Measurements from ENCODE around the gene PTPRM.

The PTPRM gene

GRCh38 chr18:7855671-7856070 is 288.6 kb downstream of the PTPRM start:
- DNase-seq (ENCODE audit: low read depth in 3 of 3) = no peak

DNA sequence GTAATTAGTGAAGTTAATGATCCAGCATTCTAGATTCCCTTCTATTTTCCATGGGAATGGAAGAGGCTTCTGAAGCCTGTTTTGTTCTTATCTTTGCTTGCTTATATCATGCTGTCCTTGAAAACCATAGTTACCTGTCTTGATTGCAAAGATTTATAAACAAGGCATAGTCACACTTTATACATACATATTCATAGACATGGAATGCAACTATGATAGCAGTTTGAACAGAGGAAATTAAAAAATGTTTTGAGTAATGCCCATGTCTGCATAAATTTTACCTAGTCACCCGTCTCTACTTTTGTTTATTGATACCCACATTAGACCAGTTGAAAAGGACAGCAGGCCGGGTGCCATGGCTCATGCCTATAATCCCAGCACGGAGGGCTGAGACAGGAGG is 289.0 kb downstream of the PTPRM start:
- no peak for DNase-seq (ENCODE audit: low read depth in 3 of 3)

DNA sequence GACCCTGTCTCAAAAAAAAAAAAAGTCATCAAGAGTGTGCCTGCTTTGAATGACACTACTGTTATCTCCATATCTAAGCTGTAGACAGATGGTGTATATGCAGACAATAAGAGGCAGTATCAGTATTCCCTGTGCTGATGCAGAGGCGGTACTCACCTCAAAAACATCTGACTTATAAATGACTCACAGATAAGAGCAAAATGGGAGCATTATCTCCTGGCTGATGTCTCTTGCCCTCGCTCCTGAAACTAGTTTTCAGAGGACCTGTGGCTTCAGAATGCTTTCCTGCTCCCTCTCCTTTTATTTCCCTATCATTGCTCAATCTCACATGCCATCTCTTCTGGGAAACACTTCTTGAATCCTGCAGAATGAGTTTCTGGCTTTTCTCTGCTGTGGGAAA is 289.6 kb downstream of the PTPRM start:
- no peak for DNase-seq (ENCODE audit: low read depth in 3 of 3)

DNA sequence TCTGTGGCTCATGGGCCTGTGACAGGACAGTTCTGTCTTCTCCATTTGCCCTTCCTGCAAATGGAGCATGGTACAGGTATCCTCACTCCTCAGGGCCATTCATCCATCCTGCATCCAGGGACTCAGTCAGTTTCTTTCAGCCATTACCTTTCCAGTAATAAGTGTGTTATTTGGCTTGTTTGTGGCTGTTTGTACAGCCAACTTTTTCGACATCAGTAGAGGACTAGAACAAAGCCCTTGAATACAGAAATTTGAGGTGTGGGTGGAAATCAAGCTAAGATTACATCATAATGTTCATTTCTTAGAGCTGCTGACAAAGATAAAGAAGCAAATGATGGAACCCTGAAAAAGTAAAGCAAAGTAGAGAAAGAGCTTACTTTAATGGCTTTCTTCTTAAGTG is 290.4 kb downstream of the PTPRM start:
- DNase-seq (ENCODE audit: low read depth in 3 of 3) = no peak

DNA sequence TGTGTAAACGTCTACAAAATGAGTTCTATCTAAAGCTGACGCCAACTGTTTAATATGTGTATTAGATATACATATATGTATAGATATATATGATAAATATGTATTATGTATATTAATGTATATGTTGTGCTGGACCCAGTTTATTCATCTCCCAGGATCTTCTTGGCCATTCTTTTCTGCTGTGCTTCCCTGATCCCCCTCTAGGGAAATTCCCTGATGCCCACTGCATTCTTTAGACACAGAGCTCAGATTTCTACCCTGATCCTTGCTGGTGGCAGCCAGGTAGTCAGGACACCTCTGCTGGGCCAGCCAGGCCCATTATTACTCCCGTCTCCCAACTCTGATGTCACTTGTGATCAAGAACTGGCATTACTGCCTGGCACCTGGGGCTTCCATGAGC is 292.0 kb downstream of the PTPRM start:
- no peak for DNase-seq (ENCODE audit: low read depth in 3 of 3)

- no peak for DNase-seq (ENCODE audit: low read depth in 3 of 3)
Observed at GRCh38 chr18:7870266-7870665, 303.1 kb downstream of the PTPRM start.

GRCh38 chr18:7870855-7871254 is 303.7 kb downstream of the PTPRM start:
- DNase-seq (ENCODE audit: low read depth in 3 of 3) = no peak

GRCh38 chr18:7871560-7872456 is 304.7 kb downstream of the PTPRM start:
- DNase-seq (ENCODE audit: low read depth in 3 of 3) = no peak

- no peak for DNase-seq (ENCODE audit: low read depth in 3 of 3)
Observed at GRCh38 chr18:7872569-7872968, 305.5 kb downstream of the PTPRM start.

GRCh38 chr18:7873316-7873715 is 306.2 kb downstream of the PTPRM start:
- DNase-seq (ENCODE audit: low read depth in 3 of 3) = no peak

- no peak for DNase-seq (ENCODE audit: low read depth in 3 of 3)
Observed at GRCh38 chr18:7876354-7877104, 309.4 kb downstream of the PTPRM start.

DNA sequence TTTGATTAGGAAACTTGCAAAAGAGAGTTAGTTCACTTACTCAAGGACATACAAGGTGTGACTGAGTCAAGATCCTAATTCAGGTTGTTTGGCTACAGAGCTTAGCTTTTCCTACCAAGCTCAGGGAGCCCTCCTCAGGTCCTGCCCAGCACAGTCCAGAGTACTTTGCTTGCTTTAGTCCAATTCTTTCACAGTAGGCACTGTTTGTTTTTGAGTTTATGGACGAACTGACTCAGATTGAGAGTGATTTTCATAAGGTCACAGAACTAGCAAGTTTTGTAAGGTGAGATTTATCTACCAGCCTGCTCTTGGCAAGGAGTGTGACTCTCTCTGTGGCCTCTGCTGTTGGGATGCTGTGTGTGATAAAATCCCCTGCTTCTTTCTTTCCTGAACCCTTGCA is 310.5 kb downstream of the PTPRM start:
- no peak for DNase-seq (ENCODE audit: low read depth in 3 of 3)

DNA sequence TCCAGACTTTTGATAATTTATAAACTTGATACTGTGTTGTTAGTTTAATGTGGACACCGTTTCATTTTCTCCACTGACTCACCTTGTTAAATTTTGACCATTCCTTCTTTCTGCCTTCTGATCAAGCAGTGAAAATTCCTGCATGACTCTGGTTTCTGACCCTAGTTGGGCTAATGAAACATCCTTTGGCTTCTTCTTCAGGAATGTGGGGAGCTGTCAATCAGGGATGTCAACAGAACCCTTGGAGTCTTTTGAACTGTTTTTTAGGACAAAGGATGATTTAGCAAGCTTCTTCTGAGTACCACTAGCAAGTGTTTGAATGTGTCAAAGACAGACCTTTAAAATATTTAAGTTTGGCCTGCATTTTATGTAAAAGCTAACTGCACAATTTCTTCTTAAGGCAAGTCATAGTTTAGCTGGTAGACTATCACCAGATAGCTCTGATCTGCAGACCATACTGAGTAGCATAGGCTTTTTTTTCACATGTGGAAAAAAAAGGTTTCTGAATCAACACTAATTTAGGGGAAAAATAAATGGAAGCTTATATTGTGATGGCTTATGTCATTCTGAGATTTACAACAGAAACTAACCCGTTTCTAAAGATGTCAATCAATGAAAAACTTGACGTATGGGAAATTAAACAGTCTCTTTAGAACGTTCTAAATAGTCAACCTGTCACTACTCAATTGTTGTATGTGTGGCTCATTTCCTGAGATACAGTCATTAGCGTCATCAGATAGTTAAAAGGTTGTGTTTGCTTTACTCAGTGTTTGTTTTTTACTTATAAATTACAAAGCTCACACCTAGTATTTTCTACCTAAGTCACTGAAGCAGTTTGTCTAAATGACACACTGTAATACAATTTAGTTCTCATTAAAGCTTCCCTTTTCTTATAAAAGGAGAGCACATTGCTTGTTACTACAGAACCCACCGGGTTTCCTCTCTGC is 311.4 kb downstream of the PTPRM start:
- no peak for DNase-seq (ENCODE audit: low read depth in 3 of 3)

DNA sequence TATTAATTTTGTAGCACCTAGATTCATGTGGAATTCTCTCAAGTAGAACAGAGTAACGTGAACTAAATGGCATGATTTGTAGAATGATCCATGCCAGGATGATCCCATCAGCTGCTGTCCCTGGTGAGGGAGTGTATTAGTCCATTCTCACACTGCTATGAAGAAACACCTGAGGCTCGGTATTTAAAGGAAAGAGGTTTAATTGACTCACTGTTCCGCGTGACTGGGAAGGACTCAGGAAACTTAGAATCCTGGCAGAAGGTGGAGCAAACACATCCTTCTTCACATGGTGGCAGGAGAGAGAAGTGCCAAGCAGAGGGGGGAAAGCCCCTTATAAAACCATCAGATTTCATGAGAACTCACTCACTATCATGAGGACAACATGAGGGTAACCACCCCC is 312.6 kb downstream of the PTPRM start:
- no peak for DNase-seq (ENCODE audit: low read depth in 3 of 3)

DNA sequence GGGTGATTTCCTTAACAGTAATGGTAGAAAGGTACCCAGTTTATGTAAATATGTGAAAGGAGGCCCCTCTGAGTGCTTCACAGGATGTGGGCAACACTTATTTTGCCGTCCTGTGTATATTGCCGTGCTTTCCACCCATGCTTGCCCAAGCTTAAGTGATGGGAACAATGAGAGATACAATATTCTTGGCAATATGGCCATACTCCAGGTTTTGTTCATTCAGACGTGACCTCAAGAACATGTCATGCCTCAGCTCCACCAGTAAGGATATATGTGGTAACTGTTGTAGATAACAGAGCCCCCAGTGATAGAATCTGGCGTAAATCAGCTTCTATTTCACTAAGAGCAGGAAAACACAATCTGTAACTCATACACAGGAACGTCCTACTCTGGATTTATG is 318.7 kb downstream of the PTPRM start:
- DNase-seq (ENCODE audit: low read depth in 3 of 3) = no peak

- no peak for DNase-seq (ENCODE audit: low read depth in 3 of 3)
Observed at GRCh38 chr18:7886436-7886835, 319.3 kb downstream of the PTPRM start.

- DNase-seq (ENCODE audit: low read depth in 3 of 3) = no peak
Observed at GRCh38 chr18:7889515-7889914, 322.4 kb downstream of the PTPRM start.

GRCh38 chr18:7890075-7890474 is 323.0 kb downstream of the PTPRM start:
- no peak for DNase-seq (ENCODE audit: low read depth in 3 of 3)

DNA sequence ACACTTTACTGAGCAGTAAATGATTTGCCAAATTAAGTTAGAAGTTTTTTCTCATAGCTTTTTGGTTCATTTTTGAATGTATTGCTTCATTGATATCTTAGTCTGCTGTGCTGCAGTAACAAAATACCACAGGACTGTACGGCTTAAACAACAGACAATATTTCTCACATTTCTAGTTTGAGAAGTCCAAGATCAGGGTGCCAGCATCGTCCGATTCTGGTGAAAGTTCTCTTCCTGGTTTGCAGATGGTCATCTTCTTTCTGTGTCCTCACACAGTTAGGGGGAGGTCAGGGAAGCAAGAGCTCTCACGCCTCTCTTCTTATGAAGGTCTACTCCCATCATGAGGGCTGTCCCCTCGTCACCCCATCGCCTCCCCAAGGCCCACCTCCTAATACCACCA is 325.4 kb downstream of the PTPRM start:
- no peak for DNase-seq (ENCODE audit: low read depth in 3 of 3)

- DNase-seq (ENCODE audit: low read depth in 3 of 3) = no peak
Observed at GRCh38 chr18:7894592-7894991, 327.5 kb downstream of the PTPRM start.

DNA sequence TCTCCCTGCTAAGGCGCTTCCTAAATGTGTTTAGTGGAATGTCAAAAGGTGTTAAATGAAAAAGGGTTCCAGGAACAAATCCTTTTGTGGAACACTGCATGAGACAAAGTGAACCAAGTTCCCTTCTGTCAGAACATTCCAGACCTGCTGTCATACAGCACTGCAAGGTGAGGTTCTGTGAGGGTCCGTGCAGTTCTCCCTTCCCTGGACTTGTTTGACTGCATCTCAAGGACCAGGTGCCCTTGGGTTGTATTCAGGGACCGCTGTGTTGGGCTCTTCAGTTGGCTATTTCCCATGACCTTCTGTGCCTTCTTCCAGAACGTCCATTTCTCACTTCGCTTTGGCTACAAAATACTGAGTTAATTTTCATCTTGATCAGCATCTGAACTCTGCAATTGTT is 328.2 kb downstream of the PTPRM start:
- DNase-seq (ENCODE audit: low read depth in 3 of 3) = no peak

DNA sequence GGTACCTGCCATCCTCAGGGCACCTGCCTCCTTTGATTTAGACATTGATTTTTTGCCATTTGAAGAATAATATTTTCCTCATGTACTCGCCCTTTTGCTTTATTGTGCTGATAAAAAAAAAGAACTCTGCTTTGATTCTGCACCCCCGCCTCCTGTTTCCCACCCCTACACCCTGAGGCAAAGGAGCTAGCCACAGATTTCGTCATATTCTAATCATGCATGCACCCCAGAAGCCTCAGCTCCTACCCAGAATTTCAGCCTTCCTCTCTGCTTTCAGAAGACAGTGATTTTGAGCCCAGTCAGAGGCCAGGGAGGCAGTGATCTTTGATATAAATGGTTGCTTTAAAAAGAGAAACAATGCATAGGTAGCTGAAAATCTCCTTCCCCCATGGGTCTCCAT is 329.0 kb downstream of the PTPRM start:
- DNase-seq (ENCODE audit: low read depth in 3 of 3) = no peak

All from stimulated activated CD4-positive, alpha-beta T cell treated with anti-CD3 and anti-CD28 coated beads, TNF-alpha, amount 100 ng/mL, for 4 hours (primary cell).